Vagina (tissue), 2 donors: Measurements from ENCODE around the gene ATP11A.

Experiments used
- POLR2A ChIP-seq, 2 donors: fragments of 450-650 bp; IDR thresholded peaks; one replicate each; pipeline ENCODE4 v1.6.1; 2017; ENCODE audit warnings: antibody characterized with exemption in 2 of 2, mild to moderate bottlenecking in 2 of 2, moderate library complexity in 2 of 2
- POLR2AphosphoS5 ChIP-seq, 2 donors: sonication (generic); formaldehyde crosslinking; IDR thresholded peaks; one replicate each; pipeline ENCODE4 v1.9.0; 2017; ENCODE audit warnings: antibody characterized with exemption in 2 of 2, mild to moderate bottlenecking in 2 of 2, low read depth in 1 of 2; ENCODE audit not compliant: insufficient read depth in 1 of 2
- TF ChIP-seq, protein P1 (sequence below), 3 experiments: fragments of 450-650 bp in 2 of 3; fragments of 200-600 bp in 1 of 3; sonication (generic) in 1 of 3; IDR thresholded peaks; one replicate each; pipeline ENCODE4 v1.5.1; 2017 to 2019; ENCODE audit warnings: antibody characterized with exemption in 3 of 3, mild to moderate bottlenecking in 2 of 3, moderate library complexity in 2 of 3

- TF ChIP-seq, protein P1, sequence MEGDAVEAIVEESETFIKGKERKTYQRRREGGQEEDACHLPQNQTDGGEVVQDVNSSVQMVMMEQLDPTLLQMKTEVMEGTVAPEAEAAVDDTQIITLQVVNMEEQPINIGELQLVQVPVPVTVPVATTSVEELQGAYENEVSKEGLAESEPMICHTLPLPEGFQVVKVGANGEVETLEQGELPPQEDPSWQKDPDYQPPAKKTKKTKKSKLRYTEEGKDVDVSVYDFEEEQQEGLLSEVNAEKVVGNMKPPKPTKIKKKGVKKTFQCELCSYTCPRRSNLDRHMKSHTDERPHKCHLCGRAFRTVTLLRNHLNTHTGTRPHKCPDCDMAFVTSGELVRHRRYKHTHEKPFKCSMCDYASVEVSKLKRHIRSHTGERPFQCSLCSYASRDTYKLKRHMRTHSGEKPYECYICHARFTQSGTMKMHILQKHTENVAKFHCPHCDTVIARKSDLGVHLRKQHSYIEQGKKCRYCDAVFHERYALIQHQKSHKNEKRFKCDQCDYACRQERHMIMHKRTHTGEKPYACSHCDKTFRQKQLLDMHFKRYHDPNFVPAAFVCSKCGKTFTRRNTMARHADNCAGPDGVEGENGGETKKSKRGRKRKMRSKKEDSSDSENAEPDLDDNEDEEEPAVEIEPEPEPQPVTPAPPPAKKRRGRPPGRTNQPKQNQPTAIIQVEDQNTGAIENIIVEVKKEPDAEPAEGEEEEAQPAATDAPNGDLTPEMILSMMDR (IDR thresholded peaks at IDR 0.05): no peak
- TF ChIP-seq POLR2AphosphoS5 (IDR thresholded peaks at IDR 0.05; ENCODE audit: insufficient read depth in 1 of 2, low read depth in 1 of 2) (no peak), POLR2A (IDR thresholded peaks at IDR 0.05) (no peak)
Measured at GRCh38 chr13:112771139-112771876, 81.5 kb downstream of the ATP11A start.
